IPS-15b (cell line): ENCODE data around the gene CUEDC2.

Source experiments
- H3K27me3 ChIP-seq: one replicate; pipeline ENCODE4 v1.6.1; 2013; ENCODE audit warnings: low read length; ENCODE audit not compliant: control insufficient read depth, insufficient read depth
- H3K36me3 ChIP-seq: one replicate; pipeline ENCODE4 v1.6.1; 2013; ENCODE audit warnings: low read length; ENCODE audit not compliant: control insufficient read depth, insufficient read depth
- H3K4me1 ChIP-seq: one replicate; pipeline ENCODE4 v1.6.1; 2013; ENCODE audit warnings: mild to moderate bottlenecking, low read length; ENCODE audit not compliant: control insufficient read depth, insufficient read depth
- H3K4me3 ChIP-seq: one replicate; pipeline ENCODE4 v1.5.1; 2013; ENCODE audit warnings: low read depth, low read length
- H3K9ac ChIP-seq: one replicate; pipeline ENCODE4 v1.6.1; 2013; ENCODE audit warnings: low read depth, mild to moderate bottlenecking, low read length
- H3K9me3 ChIP-seq: one replicate; pipeline ENCODE4 v1.6.1; 2013; ENCODE audit warnings: mild to moderate bottlenecking, low read length; ENCODE audit not compliant: control insufficient read depth, insufficient read depth

Gene CUEDC2

DNA sequence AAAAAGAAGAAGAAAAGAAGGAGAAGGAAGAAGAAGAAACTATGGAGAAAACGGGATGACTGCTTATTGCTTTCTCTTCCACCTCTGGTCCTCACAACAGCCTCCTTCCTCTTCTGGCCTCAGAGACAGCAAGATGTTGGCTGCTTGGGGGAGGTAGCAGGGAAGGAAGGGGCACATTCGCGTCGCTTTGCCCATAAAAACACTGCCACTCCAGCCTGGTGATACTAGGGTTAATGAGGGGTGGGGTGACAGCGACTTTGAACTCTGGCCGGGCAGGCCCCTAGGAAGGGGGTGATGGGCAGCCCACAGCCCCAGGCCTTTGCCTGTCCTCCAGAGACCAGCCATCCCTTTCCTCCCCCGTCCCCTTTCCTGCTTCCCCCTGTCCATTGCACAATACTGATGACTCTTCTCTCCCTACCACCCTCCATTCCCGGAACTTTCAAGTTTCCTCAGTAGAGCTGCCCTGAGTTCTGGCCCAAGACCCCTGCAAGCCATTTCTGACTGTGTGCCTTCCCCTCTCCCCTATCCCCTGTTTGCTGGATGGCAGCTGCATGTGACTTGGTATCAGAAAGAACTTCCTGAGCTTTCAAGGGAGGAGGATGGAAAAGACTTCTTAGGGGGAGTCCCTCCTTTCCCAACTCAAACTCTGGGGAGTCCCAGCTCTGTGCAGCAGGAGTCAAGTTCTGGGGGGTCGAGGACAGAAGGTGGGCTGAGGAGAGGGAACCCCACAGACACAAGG is 2.2 kb upstream of the CUEDC2 start:
- H3K9ac ChIP-seq, result no peak overlapping the region
- peaks cover 41% of the 10 kb centered on the region for H3K27me3 ChIP-seq
- no peaks in the 10 kb centered on the region for H3K36me3 ChIP-seq
- H3K9me3 ChIP-seq, result no peaks in the 10 kb centered on the region
- H3K4me1 ChIP-seq, result peaks cover 5% of the 10 kb centered on the region
- peak overlapping the region; percentile 50 for H3K4me3 ChIP-seq

DNA sequence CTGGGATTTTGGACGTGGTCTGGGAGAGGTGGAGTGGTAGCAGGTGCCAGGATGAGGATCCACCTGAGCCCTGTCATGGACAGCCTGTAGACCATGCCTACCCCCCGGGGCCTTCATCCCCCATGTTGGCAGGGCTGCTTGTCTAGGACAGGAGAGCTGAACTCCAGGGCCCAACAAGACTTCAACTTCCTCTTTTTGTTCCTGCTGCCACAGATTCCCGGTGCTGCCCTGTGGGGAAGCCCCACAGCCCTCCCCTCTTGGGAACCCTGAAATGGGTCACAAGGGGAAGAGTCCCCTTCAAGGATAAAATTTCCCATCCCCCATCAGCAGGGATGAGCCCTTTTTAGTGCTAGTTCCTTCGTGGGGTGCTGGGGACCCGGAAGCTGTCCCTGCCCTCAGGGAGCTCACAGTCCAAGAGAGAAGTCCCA is 1.3 kb upstream of the CUEDC2 start:
- no peaks in the 10 kb centered on the region for H3K36me3 ChIP-seq
- H3K4me1 ChIP-seq, result peaks cover 5% of the 10 kb centered on the region
- H3K9ac ChIP-seq, result no peak overlapping the region
- no peaks in the 10 kb centered on the region for H3K9me3 ChIP-seq
- H3K4me3 ChIP-seq, result no peak overlapping the region
- H3K27me3 ChIP-seq, result peaks cover 41% of the 10 kb centered on the region

DNA sequence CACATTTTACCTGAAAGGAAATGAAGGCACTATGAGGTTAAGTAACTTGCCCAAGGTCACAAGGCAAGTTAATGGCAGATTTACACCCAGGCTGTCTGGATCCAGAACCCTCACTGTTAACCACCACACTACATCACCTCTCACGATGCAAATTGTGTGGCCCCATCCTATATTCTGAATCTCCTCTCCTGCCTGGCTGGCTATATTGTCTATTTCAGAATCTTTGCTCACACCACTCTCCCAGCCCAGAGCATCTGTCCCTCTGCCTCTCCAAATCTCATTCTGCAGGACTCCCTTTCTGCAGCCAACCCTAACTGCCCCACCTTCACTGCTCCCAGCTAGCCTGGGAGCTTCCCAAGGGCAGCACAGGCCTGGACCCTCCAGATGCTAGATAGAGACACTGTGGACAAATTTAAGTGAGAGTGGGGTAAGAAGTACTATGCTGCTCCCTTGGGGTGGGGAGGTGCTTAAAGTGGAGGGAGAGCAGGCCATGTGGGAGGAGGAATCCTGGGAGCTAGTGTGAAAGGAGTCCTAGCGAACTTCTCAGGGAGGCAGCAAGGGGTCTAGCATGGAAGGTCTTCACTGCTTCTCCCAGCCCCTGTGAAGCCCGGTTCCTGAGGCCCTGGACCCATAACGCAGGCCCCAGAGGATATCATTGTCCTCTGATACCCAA is 786 bp downstream of the CUEDC2 start:
- no peaks in the 10 kb centered on the region for H3K36me3 ChIP-seq
- H3K9ac ChIP-seq, result peak overlapping the region; percentile 74
- H3K4me3 ChIP-seq, result peak overlapping the region; percentile 90
- H3K4me1 ChIP-seq, result peaks cover 5% of the 10 kb centered on the region
- H3K27me3 ChIP-seq, result peaks cover 34% of the 10 kb centered on the region
- no peaks in the 10 kb centered on the region for H3K9me3 ChIP-seq

DNA sequence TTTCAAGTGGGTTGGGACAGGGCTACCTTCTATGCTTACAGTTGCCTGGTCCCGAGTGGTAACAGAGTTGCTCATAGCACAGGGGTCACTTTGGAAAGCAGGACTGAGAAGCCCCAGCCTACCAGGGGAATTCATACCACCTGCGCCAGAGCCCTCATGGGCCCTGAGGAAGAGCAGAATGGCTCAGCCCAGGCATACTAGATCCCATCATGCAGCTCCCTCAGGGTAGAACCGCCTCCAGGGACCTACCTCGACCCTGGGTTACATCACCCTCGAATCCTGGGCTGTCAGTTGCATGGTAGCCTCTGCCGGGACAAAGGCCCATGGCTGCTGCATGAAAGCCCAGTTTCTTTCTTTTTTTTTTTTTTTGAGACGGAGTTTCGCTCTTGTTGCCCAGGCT is 2.9 kb downstream of the CUEDC2 start:
- H3K4me1 ChIP-seq, result no peaks in the 10 kb centered on the region
- no peaks in the 10 kb centered on the region for H3K9me3 ChIP-seq
- no peak overlapping the region for H3K9ac ChIP-seq
- H3K36me3 ChIP-seq, result no peaks in the 10 kb centered on the region
- H3K4me3 ChIP-seq, result no peak overlapping the region
- peaks cover 16% of the 10 kb centered on the region for H3K27me3 ChIP-seq

DNA sequence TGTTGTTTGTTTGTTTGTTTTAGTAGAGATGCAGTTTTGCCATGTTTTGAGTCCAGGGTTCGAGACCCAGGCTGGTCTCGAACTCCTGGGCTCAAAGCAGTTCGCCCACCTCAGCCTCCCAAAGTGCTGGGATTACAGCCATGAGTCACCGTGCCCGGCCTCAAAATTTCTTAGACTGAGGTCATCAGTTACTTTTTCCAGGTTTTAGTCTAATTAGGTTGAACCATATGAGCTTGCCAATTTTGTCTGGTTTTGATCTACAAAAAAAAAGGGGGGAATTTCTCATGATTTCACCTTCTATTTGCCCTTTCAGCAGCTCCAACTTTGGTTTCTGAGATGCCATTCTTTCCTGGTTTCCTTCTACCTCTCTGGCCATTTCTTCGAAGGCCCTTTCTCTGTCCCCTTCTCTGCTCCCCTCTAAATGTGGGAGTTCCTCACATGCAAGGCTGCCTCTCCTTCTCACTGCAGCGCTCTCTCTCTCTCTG is 5.5 kb downstream of the CUEDC2 start:
- Histone ChIP-seq H3K27me3 (no peaks in the 10 kb centered on the region), H3K9ac (no peak overlapping the region)

DNA sequence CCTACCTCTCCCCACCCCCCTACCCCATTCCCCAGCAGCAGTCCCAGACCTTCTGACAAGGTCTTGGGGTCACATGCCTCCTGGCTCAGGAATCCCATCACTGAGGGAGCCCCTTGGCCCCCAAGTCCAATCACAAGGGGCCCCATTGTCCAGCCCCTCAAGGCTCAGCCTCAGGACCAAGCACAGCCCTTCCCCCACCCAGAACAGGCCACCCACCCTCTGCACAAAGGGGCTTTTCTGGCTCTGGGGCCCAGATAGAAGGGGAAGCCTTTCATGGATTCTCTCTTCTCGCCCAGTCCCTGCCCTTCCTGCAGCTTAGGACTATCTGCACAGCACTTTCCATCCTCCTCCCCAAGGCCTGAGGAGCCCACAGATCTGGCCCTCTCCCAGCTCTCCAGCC is 6.9 kb downstream of the CUEDC2 start:
- Histone ChIP-seq H3K27me3 (no peaks in the 10 kb centered on the region), H3K9ac (no peak overlapping the region), H3K36me3 (peaks cover 8% of the 10 kb centered on the region), H3K9me3 (no peaks in the 10 kb centered on the region), H3K4me3 (no peak overlapping the region), H3K4me1 (peaks cover 2% of the 10 kb centered on the region)

More for the DNA sequence above, 5.5 kb downstream of the CUEDC2 start:
- Histone ChIP-seq H3K9me3 (no peaks in the 10 kb centered on the region), H3K36me3 (peaks cover 8% of the 10 kb centered on the region), H3K4me1 (peaks cover 2% of the 10 kb centered on the region), H3K4me3 (no peak overlapping the region)

DNA sequence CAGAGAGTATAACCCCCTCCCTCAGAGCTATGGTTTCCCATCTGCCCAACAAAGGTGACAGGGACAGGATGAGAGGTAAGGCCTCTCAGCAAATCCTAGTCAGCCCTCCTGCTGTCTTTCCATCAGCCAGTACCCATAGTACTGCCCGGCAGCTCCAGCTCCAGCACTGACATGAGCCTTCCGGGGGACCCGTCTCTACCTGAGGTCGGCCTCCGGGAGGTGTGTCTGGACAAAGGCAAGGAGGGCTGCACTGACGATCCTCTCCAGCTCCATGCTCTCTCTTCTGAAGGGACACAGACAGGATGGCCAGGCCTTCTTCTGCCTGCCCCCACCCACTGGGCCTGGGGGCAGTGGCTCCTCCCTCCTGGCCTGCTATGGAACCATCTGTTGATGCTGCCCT is 7.5 kb downstream of the CUEDC2 start:
- Histone ChIP-seq H3K9ac (no peak overlapping the region), H3K4me1 (peaks cover 2% of the 10 kb centered on the region), H3K9me3 (no peaks in the 10 kb centered on the region), H3K4me3 (no peak overlapping the region), H3K27me3 (no peaks in the 10 kb centered on the region), H3K36me3 (peaks cover 8% of the 10 kb centered on the region)

DNA sequence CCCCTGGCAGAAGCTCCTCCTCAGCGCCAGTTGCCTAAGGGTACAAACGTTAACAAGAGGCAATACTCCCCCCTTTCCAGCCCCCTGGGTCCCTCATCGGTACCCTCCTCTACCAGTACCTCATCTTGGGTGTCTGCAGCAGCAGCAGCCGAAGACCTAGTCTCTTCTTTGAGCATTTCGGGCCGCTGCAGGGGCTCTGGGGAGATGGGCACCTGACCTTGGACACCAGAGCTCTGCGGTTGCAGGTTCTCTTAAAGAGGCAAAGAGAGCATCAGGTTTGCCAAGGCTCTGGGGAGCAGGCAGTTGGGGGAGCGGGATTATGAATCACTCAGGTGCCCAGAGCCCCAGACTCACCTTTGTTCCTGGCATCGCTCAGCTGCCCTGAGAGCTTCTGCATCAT is 8.2 kb downstream of the CUEDC2 start:
- peaks cover 2% of the 10 kb centered on the region for H3K4me1 ChIP-seq
- H3K9me3 ChIP-seq, result no peaks in the 10 kb centered on the region
- peaks cover 8% of the 10 kb centered on the region for H3K36me3 ChIP-seq
- H3K27me3 ChIP-seq, result no peaks in the 10 kb centered on the region
- H3K4me3 ChIP-seq, result no peak overlapping the region
- H3K9ac ChIP-seq, result no peak overlapping the region

DNA sequence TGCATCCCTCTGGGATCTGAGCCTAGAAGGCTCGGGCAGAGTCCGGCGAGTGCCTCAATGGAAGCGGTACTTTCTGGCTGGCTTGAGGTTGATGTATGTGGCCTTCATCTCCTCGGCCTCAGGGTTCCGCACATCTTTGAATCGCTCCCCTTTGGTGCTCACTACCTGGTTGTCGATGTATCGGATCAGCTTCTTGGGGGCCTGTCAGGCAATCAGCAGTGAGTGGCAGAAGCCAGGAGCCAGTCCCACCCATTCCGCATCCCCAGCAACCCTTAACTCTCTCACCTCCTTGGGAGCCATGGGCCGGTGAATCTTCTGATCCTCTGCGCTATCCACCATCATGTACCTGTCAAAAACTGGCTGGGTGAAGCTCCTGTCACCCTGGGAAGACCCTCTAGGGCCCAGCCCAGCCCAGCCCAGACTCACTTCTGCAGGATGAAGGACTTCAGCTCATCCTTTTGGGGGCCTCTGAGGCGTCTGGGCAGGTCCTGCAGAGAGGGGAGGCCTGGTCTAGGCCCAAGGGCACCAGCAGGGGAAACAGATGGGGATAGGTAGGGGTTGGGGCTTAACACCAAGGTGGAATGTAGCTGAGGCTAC is 8.9 kb downstream of the CUEDC2 start:
- Histone ChIP-seq H3K4me1 (peaks cover 2% of the 10 kb centered on the region), H3K9ac (no peak overlapping the region), H3K4me3 (no peak overlapping the region), H3K9me3 (no peaks in the 10 kb centered on the region), H3K27me3 (no peaks in the 10 kb centered on the region), H3K36me3 (peaks cover 8% of the 10 kb centered on the region)

DNA sequence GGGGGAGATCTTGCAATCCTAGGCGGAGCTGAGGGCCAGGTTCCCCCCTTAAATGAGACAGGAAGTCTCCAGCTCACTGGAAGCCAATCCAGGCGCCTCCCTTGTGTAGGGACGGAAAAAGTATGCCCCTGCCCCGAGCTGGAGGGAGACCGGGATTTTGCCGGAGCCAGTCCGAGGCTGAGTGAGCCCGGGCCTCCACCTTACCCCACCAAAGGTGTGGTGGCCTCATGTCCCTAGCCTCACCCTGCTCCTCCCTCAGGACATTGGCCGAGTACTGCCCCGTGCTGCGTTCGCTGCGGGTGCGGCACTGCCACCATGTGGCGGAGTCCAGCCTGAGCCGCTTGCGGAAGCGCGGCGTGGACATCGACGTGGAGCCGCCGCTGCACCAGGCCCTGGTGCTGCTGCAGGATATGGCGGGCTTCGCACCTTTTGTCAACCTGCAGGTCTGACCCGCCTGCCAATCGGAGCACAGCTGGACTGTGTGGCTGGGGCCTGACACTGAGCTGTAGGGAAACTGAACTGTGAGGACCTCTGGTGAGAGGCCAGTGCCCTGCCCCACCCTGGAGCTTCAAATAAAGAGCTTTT is 9.7 kb downstream of the CUEDC2 start:
- H3K36me3 ChIP-seq, result peaks cover 8% of the 10 kb centered on the region
- H3K9me3 ChIP-seq, result no peaks in the 10 kb centered on the region
- no peaks in the 10 kb centered on the region for H3K27me3 ChIP-seq
- peak overlapping the region; percentile 87 for H3K4me3 ChIP-seq
- peaks cover 2% of the 10 kb centered on the region for H3K4me1 ChIP-seq
- H3K9ac ChIP-seq, result peak overlapping the region; percentile 60

DNA sequence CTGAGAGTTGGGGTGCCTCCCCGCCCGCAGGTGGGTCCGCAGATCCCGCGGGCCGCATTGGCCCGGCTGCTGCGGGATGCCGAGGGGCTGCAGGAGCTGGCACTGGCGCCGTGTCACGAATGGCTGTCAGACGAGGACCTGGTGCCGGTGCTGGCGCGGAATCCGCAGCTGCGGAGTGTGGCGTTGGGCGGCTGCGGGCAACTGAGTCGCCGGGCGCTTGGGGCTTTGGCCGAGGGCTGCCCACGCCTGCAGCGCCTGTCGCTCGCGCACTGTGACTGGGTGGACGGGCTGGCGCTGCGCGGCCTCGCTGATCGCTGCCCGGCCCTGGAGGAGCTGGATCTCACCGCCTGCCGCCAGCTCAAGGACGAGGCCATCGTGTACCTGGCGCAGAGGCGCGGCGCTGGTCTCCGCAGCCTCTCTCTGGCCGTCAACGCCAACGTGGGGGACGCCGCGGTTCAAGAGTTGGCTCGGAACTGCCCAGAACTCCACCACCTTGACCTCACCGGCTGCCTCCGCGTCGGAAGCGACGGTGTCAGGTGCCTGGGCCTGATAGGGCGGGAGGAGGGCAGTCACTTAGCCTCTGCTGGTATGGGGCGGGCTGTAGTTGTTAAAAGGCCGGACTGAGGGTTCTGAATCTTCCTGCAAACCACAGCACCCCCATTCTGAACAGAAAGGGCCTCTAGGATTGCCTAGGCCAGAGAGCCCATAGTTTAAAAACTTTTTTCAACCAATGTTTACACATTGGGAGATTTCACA is 10.4 kb downstream of the CUEDC2 start:
- Histone ChIP-seq H3K27me3 (no peaks in the 10 kb centered on the region), H3K36me3 (peaks cover 8% of the 10 kb centered on the region), H3K9me3 (no peaks in the 10 kb centered on the region), H3K4me3 (peak overlapping the region; percentile 87), H3K4me1 (peaks cover 2% of the 10 kb centered on the region), H3K9ac (peak overlapping the region; percentile 77)
